SU-DHL-6 (cell line): ENCODE results near the gene RABL3.

Experiments used
- H2AFZ ChIP-seq: fragments of 200-600 bp; sonication (generic); 2 replicates; pipeline ENCODE4 v1.6.1; 2014; ENCODE audit warnings: low read depth, mild to moderate bottlenecking, moderate library complexity, mixed read lengths, antibody characterized with exemption, low read length; ENCODE audit not compliant: severe bottlenecking
- H3F3A ChIP-seq: fragments of 200-600 bp; shearing (Covaris generic); 2 replicates; pipeline ENCODE4 v1.6.0; 2016; ENCODE audit warnings: antibody characterized with exemption, mild to moderate bottlenecking; ENCODE audit not compliant: insufficient read depth
- H3K27ac ChIP-seq: fragments of 200-600 bp; sonication (generic); 2 replicates; pipeline ENCODE4 v1.5.1; 2016; ENCODE audit warnings: low read depth, mild to moderate bottlenecking, low read length, moderate library complexity, mixed read lengths
- H3K27me3 ChIP-seq: fragments of 200-600 bp; sonication (generic), shearing (Covaris generic); 2 replicates; pipeline ENCODE4 v1.6.0; 2014; ENCODE audit warnings: mild to moderate bottlenecking, low read length
- H3K36me3 ChIP-seq: fragments of 200-600 bp; sonication (generic); 2 replicates; pipeline ENCODE4 v1.6.1; 2014; ENCODE audit warnings: mild to moderate bottlenecking, low read length, mixed read lengths
- H3K4me2 ChIP-seq: fragments of 300-600, 200-600 bp; shearing (Covaris generic), sonication (generic); 2 replicates; pipeline ENCODE4 v1.6.0; 2014; ENCODE audit warnings: low read length, low read depth, mild to moderate bottlenecking; ENCODE audit not compliant: poor library complexity, severe bottlenecking
- H3K4me3 ChIP-seq: fragments of 200-600 bp; sonication (generic); 2 replicates; pipeline ENCODE4 v1.5.1; 2014; ENCODE audit warnings: antibody characterized with exemption, low read length, mild to moderate bottlenecking, mixed read lengths; ENCODE audit not compliant: insufficient read depth, poor library complexity, severe bottlenecking
- H3K79me2 ChIP-seq: fragments of 200-600 bp; sonication (generic); 2 replicates; pipeline ENCODE4 v1.6.1; 2014; ENCODE audit warnings: mild to moderate bottlenecking, low read length, moderate library complexity; ENCODE audit not compliant: insufficient read depth
- H3K9ac ChIP-seq: fragments of 200-600 bp; sonication (generic); 2 replicates; pipeline ENCODE4 v1.7.0; 2014; ENCODE audit warnings: mild to moderate bottlenecking, low read length
- H3K9me2 ChIP-seq: fragments of 200-600 bp; sonication (generic); replicated peaks from 2 replicates; pipeline ENCODE4 v1.6.1; 2014; ENCODE audit warnings: low read length; ENCODE audit not compliant: insufficient read depth
- H3K9me3 ChIP-seq: fragments of 200-600 bp; sonication (generic); 2 replicates; pipeline ENCODE4 v1.6.1; 2014; ENCODE audit warnings: low read length, mixed read lengths; ENCODE audit not compliant: insufficient read depth
- H4K20me1 ChIP-seq: fragments of 200-600 bp; sonication (generic); 2 replicates; pipeline ENCODE4 v1.6.1; 2014; ENCODE audit warnings: low read depth, mild to moderate bottlenecking, antibody characterized with exemption, low read length, moderate library complexity, mixed read lengths
- EZH2phosphoT487 ChIP-seq: fragments of 200-600 bp; sonication (generic), shearing (Covaris generic); conservative IDR thresholded peaks from 2 replicates; pipeline ENCODE4 v1.6.1; 2018; ENCODE audit warnings: mild to moderate bottlenecking, antibody characterized with exemption, low read length, moderate library complexity, mixed read lengths
- TF ChIP-seq, protein P1 (sequence below): fragments of 200-600 bp; sonication (generic); IDR thresholded peaks from one replicate; pipeline ENCODE4 v1.5.1; 2017; ENCODE audit warnings: antibody characterized with exemption, mild to moderate bottlenecking, low read length, moderate library complexity; ENCODE audit not compliant: insufficient read depth, poor library complexity, severe bottlenecking

The RABL3 gene

DNA sequence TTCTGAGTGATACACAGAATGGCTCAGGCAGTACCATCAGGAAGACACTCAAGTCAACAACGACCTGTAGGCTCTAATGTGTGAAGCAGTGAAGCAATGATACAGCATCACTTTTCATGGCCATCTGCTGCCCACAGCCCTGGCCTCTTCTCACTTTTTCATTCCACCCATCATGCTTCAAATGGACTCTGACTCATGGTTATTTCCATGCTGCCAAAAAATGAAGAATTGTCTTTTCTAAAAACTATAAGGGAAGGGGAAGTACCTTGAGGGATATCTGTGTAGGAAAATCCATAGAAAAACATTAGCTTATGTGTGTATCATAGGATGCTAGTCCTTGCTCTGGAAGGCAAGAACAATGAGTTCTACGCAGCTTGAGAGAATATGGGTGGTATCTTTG, 71.7 kb downstream of the RABL3 start:
- no peaks in the 10 kb centered on the region for H4K20me1 ChIP-seq
- no peak overlapping the region for H2AFZ ChIP-seq
- no peak overlapping the region for H3K4me3 ChIP-seq
- H3K27ac ChIP-seq = no peak overlapping the region
- no peaks in the 10 kb centered on the region for H3K79me2 ChIP-seq
- H3K4me2 ChIP-seq = no peak overlapping the region
- no peaks in the 10 kb centered on the region for H3K36me3 ChIP-seq
- H3K9ac ChIP-seq = no peak overlapping the region
- no peaks in the 10 kb centered on the region for H3K27me3 ChIP-seq
- no peaks in the 10 kb centered on the region for H3K9me2 ChIP-seq
- no peaks in the 10 kb centered on the region for H3K9me3 ChIP-seq
- TF ChIP-seq EZH2phosphoT487 = no peak
- TF ChIP-seq, protein P1, sequence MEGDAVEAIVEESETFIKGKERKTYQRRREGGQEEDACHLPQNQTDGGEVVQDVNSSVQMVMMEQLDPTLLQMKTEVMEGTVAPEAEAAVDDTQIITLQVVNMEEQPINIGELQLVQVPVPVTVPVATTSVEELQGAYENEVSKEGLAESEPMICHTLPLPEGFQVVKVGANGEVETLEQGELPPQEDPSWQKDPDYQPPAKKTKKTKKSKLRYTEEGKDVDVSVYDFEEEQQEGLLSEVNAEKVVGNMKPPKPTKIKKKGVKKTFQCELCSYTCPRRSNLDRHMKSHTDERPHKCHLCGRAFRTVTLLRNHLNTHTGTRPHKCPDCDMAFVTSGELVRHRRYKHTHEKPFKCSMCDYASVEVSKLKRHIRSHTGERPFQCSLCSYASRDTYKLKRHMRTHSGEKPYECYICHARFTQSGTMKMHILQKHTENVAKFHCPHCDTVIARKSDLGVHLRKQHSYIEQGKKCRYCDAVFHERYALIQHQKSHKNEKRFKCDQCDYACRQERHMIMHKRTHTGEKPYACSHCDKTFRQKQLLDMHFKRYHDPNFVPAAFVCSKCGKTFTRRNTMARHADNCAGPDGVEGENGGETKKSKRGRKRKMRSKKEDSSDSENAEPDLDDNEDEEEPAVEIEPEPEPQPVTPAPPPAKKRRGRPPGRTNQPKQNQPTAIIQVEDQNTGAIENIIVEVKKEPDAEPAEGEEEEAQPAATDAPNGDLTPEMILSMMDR = no peak
- no peaks in the 10 kb centered on the region for H3F3A ChIP-seq

GRCh38 chr3:120664926-120665325, 77.4 kb downstream of the RABL3 start:
- TF ChIP-seq EZH2phosphoT487 = no peak
- TF ChIP-seq, protein P1 = no peak
- no peak overlapping the region for H3K4me2 ChIP-seq
- no peak overlapping the region for H3K4me3 ChIP-seq

GRCh38 chr3:120661945-120662344, 80.4 kb downstream of the RABL3 start:
- Histone ChIP-seq H3K9me3 (no peaks in the 10 kb centered on the region), H3K79me2 (no peaks in the 10 kb centered on the region), H3K36me3 (no peaks in the 10 kb centered on the region), H3K27ac (no peak overlapping the region), H3K4me2 (no peak overlapping the region), H3K9me2 (no peaks in the 10 kb centered on the region), H3F3A (no peaks in the 10 kb centered on the region), H3K9ac (no peak overlapping the region), H3K4me3 (no peak overlapping the region), H2AFZ (no peak overlapping the region), H4K20me1 (no peaks in the 10 kb centered on the region), H3K27me3 (no peaks in the 10 kb centered on the region)
- TF ChIP-seq, protein P1 = no peak

More at GRCh38 chr3:120664926-120665325, 77.4 kb downstream of the RABL3 start:
- Histone ChIP-seq H3K79me2 (no peaks in the 10 kb centered on the region), H3K9ac (no peak overlapping the region), H3K27me3 (no peaks in the 10 kb centered on the region), H3K36me3 (no peaks in the 10 kb centered on the region), H4K20me1 (no peaks in the 10 kb centered on the region), H3K27ac (no peak overlapping the region), H3K9me2 (no peaks in the 10 kb centered on the region), H3K9me3 (no peaks in the 10 kb centered on the region), H2AFZ (no peak overlapping the region), H3F3A (no peaks in the 10 kb centered on the region)
